ENCODE data around the gene TEX44.
"Not testable (repeated sequence)": the region's sequence is repeated elsewhere in the genome, so short reads cannot be mapped to it uniquely, and the experiment has no call there.

TEX44 gene

DNA sequence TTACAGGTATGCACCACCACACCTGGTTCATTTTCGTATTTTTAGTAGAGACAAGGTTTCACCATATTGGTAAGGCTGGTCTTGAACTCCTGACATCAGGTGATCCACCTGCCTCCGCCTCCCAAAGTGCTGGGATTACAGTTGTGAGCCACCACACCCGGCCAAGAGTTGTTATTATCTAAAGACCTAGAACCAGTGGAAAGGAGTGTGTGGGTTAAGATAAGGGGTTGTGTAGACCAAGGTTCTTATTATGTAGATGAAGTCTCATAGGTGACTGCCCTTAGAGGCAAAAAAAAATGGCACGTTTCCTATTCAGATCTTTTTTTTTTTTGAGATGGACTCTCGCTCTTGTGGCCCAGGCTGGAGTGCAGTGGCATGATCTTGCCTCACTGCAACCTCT, 21.7 kb upstream of the TEX44 start:
- not testable (repeated sequence) for DNase-seq (ENCODE audit: extremely low read depth in 1 of 2, low read depth in 1 of 2)

- no peak for DNase-seq (ENCODE audit: extremely low read depth in 1 of 2, low read depth in 1 of 2)
Measured at GRCh38 chr2:231571661-231572191, 20.9 kb upstream of the TEX44 start.

DNA sequence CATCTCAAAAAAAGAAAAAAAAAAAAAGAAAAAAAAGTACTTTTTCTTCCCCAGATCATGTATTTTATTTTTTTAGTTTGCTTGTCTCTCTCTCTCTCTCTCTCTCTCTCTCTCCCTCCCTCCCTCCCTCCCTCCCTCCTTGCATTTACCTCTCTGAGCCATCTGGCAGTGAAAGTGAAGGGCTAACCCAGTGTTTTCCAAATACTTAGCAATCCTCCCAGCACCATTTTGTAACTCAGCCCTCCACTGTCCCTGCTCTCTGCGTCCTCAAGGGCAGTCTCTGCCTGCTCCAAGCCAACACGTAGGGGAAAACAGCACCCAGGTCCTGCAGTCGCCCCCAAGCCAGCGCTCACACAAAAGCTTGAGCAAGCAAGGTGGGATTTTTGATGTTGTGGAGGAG, 19.6 kb upstream of the TEX44 start:
- DNase-seq (ENCODE audit: extremely low read depth in 1 of 2, low read depth in 1 of 2) = no peak

DNA sequence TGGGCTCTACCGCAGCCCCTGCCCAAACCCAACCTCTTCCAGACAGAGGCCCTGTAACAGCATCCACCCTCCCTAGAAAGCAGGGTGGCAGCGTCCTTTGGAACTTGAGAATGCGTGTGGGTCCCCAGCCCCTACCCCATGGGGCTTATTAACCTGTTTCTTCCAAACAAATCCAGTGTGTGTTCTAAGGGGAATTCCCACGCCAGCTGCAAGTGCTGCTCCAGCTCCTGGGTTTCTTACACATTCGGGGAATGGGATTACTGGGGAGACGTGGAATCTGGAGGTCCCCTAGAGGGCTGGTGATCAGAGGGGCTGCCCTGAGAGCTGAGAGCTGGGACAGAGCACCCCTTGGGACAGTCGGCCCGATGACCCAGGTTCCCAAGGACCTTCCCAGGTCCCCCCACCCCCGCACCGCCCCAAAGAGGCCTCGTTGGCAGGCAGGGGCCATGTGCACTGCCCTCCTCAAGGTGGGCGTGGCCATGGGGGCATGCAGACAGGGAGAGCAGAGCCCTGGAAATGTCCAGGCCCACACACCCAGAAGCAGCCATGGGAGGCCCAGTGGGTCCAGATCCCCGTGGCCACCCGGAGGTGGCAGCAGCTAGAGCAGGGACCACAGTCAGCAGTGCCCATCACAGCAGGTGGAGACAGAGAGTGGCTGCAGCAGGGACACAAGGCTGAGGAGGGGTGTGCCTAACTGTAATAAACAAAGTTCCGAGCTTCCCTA, 18.8 kb upstream of the TEX44 start:
- no peak for DNase-seq (ENCODE audit: extremely low read depth in 1 of 2, low read depth in 1 of 2)

DNA sequence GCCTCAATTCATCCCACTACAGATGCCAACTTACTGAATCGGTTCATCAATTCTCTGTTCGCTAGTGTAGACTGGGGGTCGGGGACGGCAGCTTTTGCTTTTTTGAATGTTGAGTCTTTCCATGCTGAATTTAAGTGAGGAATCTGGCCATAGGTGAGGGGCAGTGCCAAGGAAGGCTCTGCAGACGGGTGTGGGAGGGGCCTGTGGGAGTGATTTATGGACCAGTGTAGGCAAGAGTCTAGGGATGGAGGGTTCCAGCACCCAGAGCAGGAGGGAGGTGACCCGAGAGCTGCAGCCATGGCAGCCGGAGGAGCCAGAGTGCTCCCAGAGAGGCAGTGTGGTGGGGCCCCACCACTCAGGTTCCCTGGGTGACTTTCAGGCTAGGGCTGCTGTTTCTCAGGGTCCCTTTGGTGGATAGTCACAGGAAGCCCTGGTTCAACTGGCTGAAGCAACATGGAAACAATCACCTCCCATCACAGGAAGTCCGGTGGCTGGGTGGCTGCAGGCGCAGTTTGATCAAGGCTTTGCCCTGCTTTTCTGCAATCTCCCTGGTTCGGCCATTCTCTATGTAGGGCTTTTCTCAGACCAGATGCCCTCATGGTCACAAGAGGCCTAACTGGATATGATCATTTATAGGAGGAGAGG, 16.9 kb upstream of the TEX44 start:
- no peak for DNase-seq (ENCODE audit: extremely low read depth in 1 of 2, low read depth in 1 of 2)

GRCh38 chr2:231576465-231576864, 16.2 kb upstream of the TEX44 start:
- DNase-seq (ENCODE audit: extremely low read depth in 1 of 2, low read depth in 1 of 2) = no peak

DNA sequence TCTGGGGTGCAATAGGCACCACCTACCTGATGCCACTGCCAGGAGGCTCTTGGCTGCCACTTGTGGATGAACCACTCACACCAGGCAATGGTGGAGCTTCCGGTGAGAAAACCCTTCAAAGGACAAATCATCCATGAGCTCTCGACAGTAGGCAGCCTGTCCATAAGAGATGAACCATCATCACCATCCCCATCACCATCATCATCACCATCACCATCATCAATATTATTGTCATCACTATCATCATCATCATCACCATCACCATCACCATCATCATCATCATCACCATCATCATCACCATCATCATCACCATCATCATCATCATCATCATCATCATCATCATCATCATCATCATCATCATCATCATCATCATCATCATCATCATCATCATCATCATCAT, 14.0 kb upstream of the TEX44 start:
- DNase-seq (ENCODE audit: extremely low read depth in 1 of 2, low read depth in 1 of 2) = not testable (repeated sequence)

DNA sequence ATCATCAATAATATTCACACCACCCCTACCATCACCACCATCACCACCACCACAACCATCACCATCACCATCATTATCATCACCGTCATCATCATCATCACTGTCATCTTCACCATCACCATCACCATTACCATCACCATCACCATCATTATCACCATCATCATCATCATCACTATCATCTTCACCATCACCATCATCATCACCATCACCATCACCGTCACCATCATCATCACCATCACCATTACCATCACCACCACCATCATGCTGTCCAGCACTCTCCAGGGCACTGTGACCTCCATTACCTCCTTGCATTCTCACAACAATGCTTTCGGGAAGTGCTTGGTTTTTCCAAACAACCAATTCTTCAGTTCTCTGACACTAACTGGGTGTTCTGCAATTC, 13.1 kb upstream of the TEX44 start:
- DNase-seq (ENCODE audit: extremely low read depth in 1 of 2, low read depth in 1 of 2) = no peak

- no peak for DNase-seq (ENCODE audit: extremely low read depth in 1 of 2, low read depth in 1 of 2)
Measured at GRCh38 chr2:231581328-231581727, 11.3 kb upstream of the TEX44 start.

DNA sequence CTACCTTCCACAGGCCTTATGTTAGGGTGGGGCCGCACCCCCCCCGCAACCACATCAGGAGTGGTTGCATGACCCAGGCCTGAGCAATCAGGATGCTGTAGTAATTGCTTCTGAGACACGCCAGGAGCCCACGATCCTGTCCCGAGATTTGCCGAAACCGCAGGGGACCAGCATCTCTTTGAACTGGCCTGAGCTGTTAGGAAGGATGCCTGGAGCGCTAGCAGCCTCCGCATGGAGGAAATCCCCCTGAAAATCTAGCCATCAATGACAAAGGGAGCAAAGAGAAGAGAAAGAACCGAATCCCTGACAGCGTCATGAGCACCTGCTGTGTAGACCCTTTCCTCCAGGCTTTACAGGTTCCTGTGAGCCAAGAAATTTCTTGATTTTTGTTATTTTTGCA, 8.7 kb upstream of the TEX44 start:
- no peak for DNase-seq (ENCODE audit: extremely low read depth in 1 of 2, low read depth in 1 of 2)

DNA sequence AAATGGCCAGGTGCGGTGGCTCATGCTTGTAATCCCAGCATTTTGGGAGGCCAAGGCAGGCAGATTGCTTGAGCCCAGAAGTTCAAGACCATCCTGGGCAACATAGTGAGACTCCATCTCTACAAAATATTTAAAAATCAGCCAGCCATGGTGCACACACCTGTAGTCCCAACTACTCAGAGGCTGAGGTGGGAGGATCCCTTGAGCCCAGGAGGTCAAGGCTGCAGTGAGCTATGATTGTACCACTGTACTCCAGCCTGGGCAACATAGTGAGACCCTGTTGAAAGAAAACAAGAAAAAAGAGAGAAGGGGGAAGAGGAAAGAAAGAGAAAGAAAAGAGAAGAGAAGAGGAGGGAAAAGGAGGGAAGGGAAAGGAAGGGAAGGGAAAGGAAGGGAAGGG, 4.9 kb upstream of the TEX44 start:
- not testable (repeated sequence) for DNase-seq (ENCODE audit: extremely low read depth in 1 of 2, low read depth in 1 of 2)

DNA sequence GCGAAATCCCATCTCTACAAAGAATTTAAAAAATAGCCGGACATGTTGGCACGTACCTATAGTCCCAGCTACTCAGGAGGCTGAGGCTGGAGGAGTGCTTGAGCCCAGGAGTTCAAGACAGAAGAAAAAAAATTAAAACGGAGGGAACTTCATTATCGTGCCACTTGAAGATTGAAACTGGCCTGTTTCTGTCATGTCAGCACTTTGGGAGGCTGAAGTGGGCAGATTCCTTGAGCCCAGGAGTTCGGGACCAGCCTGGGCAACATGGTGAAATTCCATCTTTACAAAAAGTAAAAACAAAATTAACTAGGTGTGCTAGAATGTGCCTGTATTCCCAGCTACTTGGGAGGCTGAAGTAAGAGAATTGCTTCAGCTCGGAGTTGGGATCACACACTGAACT, 3.0 kb upstream of the TEX44 start:
- no peak for DNase-seq (ENCODE audit: extremely low read depth in 1 of 2, low read depth in 1 of 2)

GRCh38 chr2:231590614-231591013, 2.0 kb upstream of the TEX44 start:
- DNase-seq (ENCODE audit: extremely low read depth in 1 of 2, low read depth in 1 of 2) = no peak

GRCh38 chr2:231593666-231594065, 1.0 kb downstream of the TEX44 start:
- DNase-seq (ENCODE audit: extremely low read depth in 1 of 2, low read depth in 1 of 2) = no peak

- no peak for DNase-seq (ENCODE audit: extremely low read depth in 1 of 2, low read depth in 1 of 2)
Measured at GRCh38 chr2:231597014-231597611, 4.4 kb downstream of the TEX44 start.

DNA sequence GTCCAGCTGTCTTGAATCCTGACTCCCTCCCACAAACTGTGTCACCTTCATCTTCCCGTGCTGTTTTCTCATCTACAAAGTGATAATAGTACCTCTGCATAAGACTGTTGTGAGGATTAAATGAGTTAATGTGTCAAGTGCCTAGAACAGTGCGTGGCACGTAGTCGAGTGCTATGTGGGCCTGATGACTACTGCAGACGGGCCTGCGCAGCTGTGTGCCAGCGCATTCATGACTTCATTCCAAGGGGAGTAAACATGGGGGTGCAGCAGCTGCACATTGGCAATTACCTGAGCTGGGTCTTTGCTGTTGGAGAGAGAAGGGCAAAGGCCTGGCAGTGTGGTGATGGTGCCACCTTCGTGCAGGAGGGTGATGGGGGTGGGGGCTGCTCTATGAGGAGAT, 5.0 kb downstream of the TEX44 start:
- no peak for DNase-seq (ENCODE audit: extremely low read depth in 1 of 2, low read depth in 1 of 2)

GRCh38 chr2:231600619-231601355, 8.1 kb downstream of the TEX44 start:
- no peak for DNase-seq (ENCODE audit: extremely low read depth in 1 of 2, low read depth in 1 of 2)

- DNase-seq (ENCODE audit: extremely low read depth in 1 of 2, low read depth in 1 of 2) = peak; percentile 39 to 66
Measured at GRCh38 chr2:231601356-231602229, 8.9 kb downstream of the TEX44 start.

- DNase-seq (ENCODE audit: extremely low read depth in 1 of 2, low read depth in 1 of 2) = no peak
Measured at GRCh38 chr2:231602859-231603467, 10.3 kb downstream of the TEX44 start.

DNA sequence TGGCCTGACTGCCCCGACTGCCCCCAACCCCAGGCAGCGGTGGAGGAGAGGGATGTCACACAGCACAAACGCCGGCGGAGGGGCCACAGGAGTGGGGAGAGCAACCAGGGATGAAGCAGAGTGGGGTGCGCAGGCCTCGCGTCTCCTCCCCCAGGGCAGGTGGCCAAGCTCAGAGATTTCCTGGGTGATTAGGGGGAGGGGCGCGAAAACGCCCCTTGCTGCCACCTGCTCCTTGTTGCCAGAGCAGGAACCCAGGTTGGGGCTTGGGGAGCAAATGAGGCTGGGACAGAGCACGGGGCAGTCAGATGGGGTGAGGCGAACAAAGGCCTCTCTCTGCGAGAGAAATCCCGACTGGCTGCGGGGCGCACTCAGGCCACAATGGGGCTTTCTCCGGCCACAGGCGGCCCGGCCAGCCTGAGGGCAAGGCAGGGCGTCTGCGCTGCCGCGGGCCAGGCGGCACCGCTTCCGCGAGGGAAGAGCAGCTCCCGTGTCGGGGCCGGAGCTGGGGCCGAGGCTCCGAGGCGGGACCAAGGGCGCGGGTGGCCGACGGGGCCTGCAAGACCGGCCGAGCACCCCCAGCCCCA, 11.5 kb downstream of the TEX44 start:
- peak in 1 of 2 donors; percentile 15 for DNase-seq (ENCODE audit: extremely low read depth in 1 of 2, low read depth in 1 of 2)

Measured in stimulated activated CD8-positive, alpha-beta memory T cell treated with anti-CD3 and anti-CD28 coated beads, Interleukin-7, amount 100 ng/mL, for 48 hours (primary cell).